SK-N-SH (cell line): Measurements from ENCODE around the gene SORBS2.

Experiments used
- CHD2 ChIP-seq: fragments of 150-350 bp; IDR thresholded peaks from 2 replicates; pipeline ENCODE4 v1.6.1; 2018; ENCODE audit warnings: low read length; ENCODE audit not compliant: partially characterized antibody
- EZH2phosphoT487 ChIP-seq: fragments of 200-600 bp; sonication (generic); IDR thresholded peaks from 2 replicates; pipeline ENCODE4 v1.6.1; 2017; ENCODE audit warnings: low read depth, mixed run types, mild to moderate bottlenecking, antibody characterized with exemption, moderate library complexity, borderline replicate concordance
- RFX5 ChIP-seq: IDR thresholded peaks from 2 replicates; pipeline ENCODE4 v1.6.1; 2012; ENCODE audit warnings: mild to moderate bottlenecking, improper control_type of control experiment, low read length

- TF ChIP-seq CHD2 (no peak), EZH2phosphoT487 (no peak), RFX5 (no peak)
Observed at GRCh38 chr4:185743722-185744487, 68.1 kb downstream of the SORBS2 start.
